GM18520 (cell line): ENCODE data around the gene PLAAT5.
"Not testable (repeated sequence)": the region's sequence is repeated elsewhere in the genome, so short reads cannot be mapped to it uniquely, and the experiment has no call there.

Experiments used
- ATAC-seq: cut with Tn5 transposase; IDR thresholded peaks from one replicate; pipeline ENCODE4 v1.9.1; 2021; ENCODE audit not compliant: unreplicated experiment

PLAAT5 gene

GRCh38 chr11:63488789-63489188 is 2.2 kb downstream of the PLAAT5 start:
- ATAC-seq: no peak

- no peak for ATAC-seq
These were observed 5.2 kb downstream of the PLAAT5 start for GRCh38 chr11:63485777-63486176.

GRCh38 chr11:63480039-63480438 is 10.9 kb downstream of the PLAAT5 start:
- ATAC-seq: no peak

- ATAC-seq: no peak
These were observed 12.1 kb downstream of the PLAAT5 start for GRCh38 chr11:63478896-63479295.

GRCh38 chr11:63476618-63477017 is 14.3 kb downstream of the PLAAT5 start:
- ATAC-seq: no peak

- ATAC-seq: no peak
These were observed 18.6 kb downstream of the PLAAT5 start for GRCh38 chr11:63472372-63472771.

GRCh38 chr11:63470311-63470710 is 20.7 kb downstream of the PLAAT5 start:
- ATAC-seq: no peak

GRCh38 chr11:63462137-63462536 is 28.8 kb downstream of the PLAAT5 start:
- ATAC-seq: no peak

GRCh38 chr11:63459586-63459985 is 31.4 kb downstream of the PLAAT5 start:
- ATAC-seq: no peak

- no peak for ATAC-seq
These were observed 42.3 kb downstream of the PLAAT5 start for GRCh38 chr11:63448646-63449045.

- ATAC-seq: no peak
These were observed 45.2 kb downstream of the PLAAT5 start for GRCh38 chr11:63445720-63446119.

- ATAC-seq: no peak
These were observed 45.8 kb downstream of the PLAAT5 start for GRCh38 chr11:63445118-63445517.

- no peak for ATAC-seq
These were observed 46.8 kb downstream of the PLAAT5 start for GRCh38 chr11:63444160-63444559.

GRCh38 chr11:63443714-63444113 is 47.3 kb downstream of the PLAAT5 start:
- ATAC-seq: no peak

GRCh38 chr11:63435831-63436230 is 55.1 kb downstream of the PLAAT5 start:
- not testable (repeated sequence) for ATAC-seq

- ATAC-seq: not testable (repeated sequence)
These were observed 55.6 kb downstream of the PLAAT5 start for GRCh38 chr11:63435351-63435750.

- ATAC-seq: not testable (repeated sequence)
These were observed 60.2 kb downstream of the PLAAT5 start for GRCh38 chr11:63430731-63431130.

GRCh38 chr11:63427971-63428508 is 62.9 kb downstream of the PLAAT5 start:
- no peak for ATAC-seq

GRCh38 chr11:63417174-63417852 is 73.7 kb downstream of the PLAAT5 start:
- no peak for ATAC-seq
